Measurements from ENCODE around the gene RPS18.
"Not testable (repeated sequence)": the region's sequence is repeated elsewhere in the genome, so short reads cannot be mapped to it uniquely, and the experiment has no call there.

The RPS18 gene

DNA sequence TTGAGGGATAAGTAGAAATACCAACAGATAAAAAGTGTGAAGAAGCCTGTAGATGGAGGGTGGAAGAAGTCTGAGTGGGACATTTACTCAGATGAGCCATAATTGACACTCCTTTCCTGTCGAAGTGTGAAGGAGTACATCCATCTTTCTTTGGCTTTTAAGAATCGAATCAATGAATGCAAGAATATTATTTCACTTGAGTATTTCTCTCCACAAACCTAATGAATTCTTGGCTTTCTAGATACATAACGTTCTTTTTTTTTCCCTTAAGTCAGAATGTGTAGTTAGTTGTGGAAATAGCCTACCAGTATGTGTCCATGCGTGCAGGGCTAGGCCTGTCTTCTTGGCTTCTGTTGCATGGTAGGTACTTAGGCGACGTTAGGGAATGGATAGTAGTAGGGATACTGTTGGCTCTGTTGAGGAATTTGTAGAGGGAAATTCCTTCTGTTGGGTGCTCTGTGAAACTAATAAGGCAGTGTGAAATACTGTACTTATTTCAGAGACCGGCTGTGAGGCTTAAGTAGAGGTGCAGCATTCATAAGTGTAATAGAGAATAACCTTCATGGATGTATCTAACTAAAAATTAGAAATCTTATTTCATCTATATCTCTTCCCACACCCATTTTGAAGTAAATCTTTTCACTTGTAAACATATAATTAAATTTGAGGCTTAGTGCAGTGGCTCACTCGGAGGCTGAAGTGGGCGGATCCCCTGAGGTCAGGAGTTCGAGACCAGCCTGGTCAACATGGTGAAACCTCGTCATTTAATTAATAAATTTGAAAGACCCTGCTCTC lies 1.5 kb downstream of the RPS18 start:
- no peak for DNase-seq

- DNase-seq = no peak
These were observed 2.3 kb downstream of the RPS18 start for GRCh38 chr6:33273924-33274902.

- not testable (repeated sequence) for DNase-seq
These were observed 4.1 kb downstream of the RPS18 start for GRCh38 chr6:33275795-33276580.

DNA sequence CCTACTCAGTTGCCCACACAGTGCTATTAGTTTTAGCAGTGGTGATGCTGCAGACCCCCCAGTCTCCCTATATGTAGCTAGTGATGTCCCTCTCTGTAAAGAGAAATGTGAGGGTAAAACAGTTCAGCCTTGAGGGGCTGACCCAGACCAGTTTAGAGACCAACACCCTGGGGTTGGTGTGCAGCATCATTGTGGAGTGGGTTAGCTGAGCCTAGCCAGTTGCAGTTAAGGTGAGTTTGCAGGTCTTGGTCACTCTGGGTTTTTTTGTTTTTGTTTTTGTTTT lies 4.6 kb downstream of the RPS18 start:
- no peak for DNase-seq

GRCh38 chr6:33276864-33277662 lies 5.2 kb downstream of the RPS18 start, which contains the start of gene B3GALT4:
B3GALT4 (plus strand) TSS chr6:33277123; CDS start chr6:33277420, 297 bp downstream.
- no peak for DNase-seq

DNA sequence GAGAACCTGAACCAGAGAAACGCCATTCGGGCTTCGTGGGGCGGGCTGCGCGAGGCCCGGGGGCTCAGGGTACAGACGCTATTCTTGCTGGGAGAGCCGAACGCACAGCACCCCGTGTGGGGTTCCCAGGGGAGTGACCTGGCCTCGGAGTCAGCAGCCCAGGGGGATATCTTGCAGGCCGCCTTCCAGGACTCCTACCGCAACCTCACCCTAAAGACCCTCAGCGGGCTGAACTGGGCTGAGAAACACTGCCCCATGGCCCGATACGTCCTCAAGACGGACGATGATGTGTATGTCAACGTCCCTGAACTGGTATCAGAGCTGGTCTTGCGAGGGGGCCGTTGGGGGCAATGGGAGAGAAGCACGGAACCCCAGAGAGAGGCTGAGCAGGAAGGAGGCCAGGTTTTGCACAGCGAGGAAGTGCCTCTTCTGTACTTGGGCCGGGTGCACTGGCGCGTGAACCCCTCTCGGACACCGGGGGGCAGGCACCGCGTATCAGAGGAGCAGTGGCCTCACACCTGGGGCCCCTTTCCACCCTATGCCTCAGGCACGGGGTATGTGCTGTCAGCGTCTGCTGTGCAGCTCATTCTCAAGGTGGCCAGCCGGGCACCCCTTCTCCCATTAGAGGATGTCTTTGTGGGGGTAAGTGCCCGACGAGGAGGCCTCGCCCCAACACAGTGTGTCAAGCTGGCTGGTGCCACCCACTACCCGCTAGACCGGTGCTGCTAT lies 6.0 kb downstream of the RPS18 start:
- no peak for DNase-seq

DNA sequence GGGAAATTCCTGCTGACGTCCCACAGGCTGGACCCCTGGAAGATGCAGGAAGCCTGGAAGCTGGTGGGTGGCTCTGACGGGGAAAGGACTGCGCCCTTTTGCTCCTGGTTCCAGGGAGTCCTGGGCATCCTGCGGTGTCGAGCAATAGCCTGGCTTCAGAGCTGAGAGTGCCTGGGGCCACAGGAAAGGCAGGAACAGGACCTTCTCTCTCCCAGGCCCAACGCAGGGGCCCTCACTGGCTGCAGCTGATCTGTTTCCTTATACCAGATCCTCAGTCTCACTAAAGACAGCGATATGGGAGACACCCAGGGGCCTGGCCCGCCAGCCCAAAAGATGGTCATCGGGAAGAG lies 6.5 kb downstream of the RPS18 start:
- DNase-seq = no peak

DNA sequence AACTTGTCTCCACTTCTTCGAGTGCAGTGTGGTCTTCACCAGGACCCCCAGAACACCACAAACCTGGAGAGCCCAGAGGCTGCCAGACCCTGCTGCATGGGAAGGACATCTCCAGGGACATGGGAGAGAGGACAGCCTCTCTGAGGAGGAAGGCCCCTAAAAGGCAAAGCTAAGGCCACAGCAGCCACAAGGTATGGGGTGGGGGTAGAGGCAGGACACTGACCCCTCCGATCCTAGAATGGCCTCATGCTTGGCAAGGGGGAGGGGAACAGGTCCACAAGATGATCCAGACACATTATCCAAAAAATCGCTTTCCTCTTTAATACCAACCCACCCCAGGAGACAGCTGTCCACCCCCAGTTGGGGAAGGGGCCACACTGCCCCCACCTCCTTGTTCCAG lies 6.9 kb downstream of the RPS18 start:
- no peak for DNase-seq

DNA sequence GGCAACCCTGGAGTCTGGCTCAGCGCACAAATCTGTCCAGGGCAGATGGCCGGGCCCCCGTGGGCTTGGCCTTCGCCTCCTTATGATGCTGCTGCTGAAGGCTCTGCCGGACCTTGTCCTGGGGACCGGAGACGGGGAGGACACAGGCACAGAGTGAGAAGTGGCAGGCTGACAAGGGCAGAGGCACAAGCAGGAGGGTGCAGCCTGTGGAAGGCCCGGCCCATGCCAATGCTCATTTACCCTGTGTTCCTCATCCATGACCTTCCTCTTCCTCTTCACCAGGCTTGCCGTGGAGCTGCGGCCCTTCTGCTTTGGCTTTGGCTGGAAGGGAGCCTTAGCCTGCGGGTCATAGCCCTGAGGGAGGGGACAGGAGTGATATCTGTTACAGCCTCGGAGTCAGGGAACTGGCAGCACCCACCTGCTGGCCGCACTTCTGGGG lies 7.4 kb downstream of the RPS18 start:
- no peak for DNase-seq

GRCh38 chr6:33279971-33280511 lies 8.2 kb downstream of the RPS18 start:
- no peak for DNase-seq

- DNase-seq = no peak
These were observed 8.7 kb downstream of the RPS18 start for GRCh38 chr6:33280539-33280938.

- DNase-seq = not testable (repeated sequence)
These were observed 13.3 kb downstream of the RPS18 start for GRCh38 chr6:33285214-33285613.

- DNase-seq = no peak
These were observed 15.4 kb downstream of the RPS18 start for GRCh38 chr6:33286946-33287914.

GRCh38 chr6:33288141-33288920 lies 16.5 kb downstream of the RPS18 start:
- DNase-seq = no peak

DNA sequence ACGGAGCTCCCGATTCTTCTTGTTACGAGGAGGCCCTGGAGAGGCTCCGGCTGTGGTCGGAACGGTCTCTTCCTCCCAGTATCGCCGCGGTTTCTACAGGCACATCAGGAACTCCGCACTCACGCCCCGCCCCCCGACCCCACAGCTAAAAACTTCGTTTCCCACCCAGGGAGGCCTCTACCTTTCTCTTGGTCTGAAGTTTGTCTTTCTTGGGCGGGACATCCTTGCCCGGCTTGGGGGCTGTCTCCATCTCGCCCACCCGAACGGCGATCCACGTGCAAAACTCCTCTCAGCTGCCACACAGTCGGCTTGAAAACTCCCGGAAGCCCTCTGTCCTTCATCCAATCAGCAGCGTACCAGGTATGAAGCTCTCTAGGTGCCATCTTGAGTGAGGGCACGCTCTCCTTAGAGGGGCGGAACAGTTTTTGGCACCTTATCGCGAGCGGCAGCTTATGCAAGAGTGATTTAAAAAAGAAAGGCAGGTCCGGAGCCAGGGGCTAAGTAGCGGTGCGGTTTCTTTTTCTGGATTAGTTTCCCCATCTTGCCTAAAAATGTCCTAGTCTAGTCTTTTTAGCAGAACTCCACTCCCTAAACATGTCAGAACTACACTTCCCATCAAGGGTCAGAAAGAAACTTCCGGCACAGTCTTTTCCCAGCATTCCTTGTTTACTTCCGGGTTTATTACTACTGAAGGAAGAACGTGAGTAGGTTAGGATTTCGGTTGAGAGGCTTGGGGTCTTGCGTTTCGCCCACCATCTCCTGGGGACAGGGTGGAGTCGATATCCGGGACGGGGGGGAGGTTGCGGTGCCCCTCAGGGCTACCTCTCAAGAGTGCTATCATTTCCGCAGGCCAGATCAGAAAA lies 17.3 kb downstream of the RPS18 start, which contains the start of the genes PFDN6 and WDR46:
PFDN6 (plus strand) TSS at position 681 of the 863 bp plus-strand sequence. CDS start 256 bp downstream, outside the sequence.
WDR46 (minus strand) TSS at position 319 of the 863 bp plus-strand sequence; CDS start at position 250, 69 bp downstream.
- peak; percentile 75 for DNase-seq

GRCh38 chr6:33289784-33290315 lies 18.0 kb downstream of the RPS18 start:
- DNase-seq = no peak

DNA sequence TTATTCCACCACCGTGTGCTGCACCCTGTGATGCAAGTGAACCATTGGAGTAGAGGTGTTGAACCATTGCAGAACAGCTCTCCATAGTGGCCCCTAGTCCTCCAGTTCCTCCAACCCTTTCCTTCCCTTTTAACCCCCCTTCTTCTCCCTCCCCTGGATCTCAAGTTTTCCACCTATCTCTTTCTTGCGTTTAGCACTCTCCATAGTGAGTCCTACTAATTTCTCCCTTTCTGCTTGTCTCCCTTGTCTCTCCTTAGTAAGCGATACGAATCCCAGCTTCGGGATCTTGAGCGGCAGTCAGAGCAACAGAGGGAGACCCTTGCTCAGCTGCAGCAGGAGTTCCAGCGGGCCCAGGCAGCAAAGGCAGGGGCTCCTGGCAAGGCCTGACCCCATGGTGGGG lies 18.6 kb downstream of the RPS18 start:
- no peak for DNase-seq

Data from NCI-H446 treated with DMSO at 0.1 percent for 48 hours (cell line).